ENCODE results near the gene CACNA2D4.

CACNA2D4 gene

GRCh38 chr12:1869145-1869544 is 49.3 kb downstream of the CACNA2D4 start:
- DNase-seq, result no peak

GRCh38 chr12:1865284-1865866 is 53.1 kb downstream of the CACNA2D4 start:
- peak; percentile 51 for DNase-seq

GRCh38 chr12:1864867-1865266 is 53.6 kb downstream of the CACNA2D4 start:
- peak; percentile 50 for DNase-seq

- DNase-seq, result peak; percentile 53
These were observed 54.0 kb downstream of the CACNA2D4 start for GRCh38 chr12:1864456-1864855.

- DNase-seq, result peak; percentile 43
These were observed 54.6 kb downstream of the CACNA2D4 start for GRCh38 chr12:1863823-1864222.

GRCh38 chr12:1862973-1863372 is 55.5 kb downstream of the CACNA2D4 start:
- no peak for DNase-seq

- peak; percentile 95 for DNase-seq
These were observed 58.8 kb downstream of the CACNA2D4 start for GRCh38 chr12:1859643-1860042.

GRCh38 chr12:1858456-1858855 is 60.0 kb downstream of the CACNA2D4 start:
- peak; percentile 40 for DNase-seq

- peak; percentile 14 for DNase-seq
These were observed 60.6 kb downstream of the CACNA2D4 start for GRCh38 chr12:1857821-1858220.

- no peak for DNase-seq
These were observed 61.4 kb downstream of the CACNA2D4 start for GRCh38 chr12:1857086-1857485.

GRCh38 chr12:1855241-1855640 is 63.2 kb downstream of the CACNA2D4 start:
- peak; percentile 45 for DNase-seq

GRCh38 chr12:1853716-1854115 is 64.7 kb downstream of the CACNA2D4 start:
- peak; percentile 48 for DNase-seq

GRCh38 chr12:1852076-1852475 is 66.4 kb downstream of the CACNA2D4 start:
- DNase-seq, result peak; percentile 8

GRCh38 chr12:1851151-1851701 is 67.2 kb downstream of the CACNA2D4 start:
- peak; percentile 5 for DNase-seq

GRCh38 chr12:1848745-1849144 is 69.7 kb downstream of the CACNA2D4 start:
- no peak for DNase-seq

GRCh38 chr12:1848146-1848545 is 70.3 kb downstream of the CACNA2D4 start:
- peak; percentile 40 for DNase-seq

GRCh38 chr12:1847411-1847810 is 71.0 kb downstream of the CACNA2D4 start:
- peak; percentile 38 for DNase-seq

GRCh38 chr12:1846421-1847405 is 71.7 kb downstream of the CACNA2D4 start:
- peak; percentile 49 for DNase-seq

- no peak for DNase-seq
These were observed 72.6 kb downstream of the CACNA2D4 start for GRCh38 chr12:1845886-1846285.

GRCh38 chr12:1845427-1845826 is 73.0 kb downstream of the CACNA2D4 start:
- peak; percentile 46 for DNase-seq

- DNase-seq, result peak; percentile 43
These were observed 73.6 kb downstream of the CACNA2D4 start for GRCh38 chr12:1844661-1845409.

GRCh38 chr12:1844223-1844622 is 74.2 kb downstream of the CACNA2D4 start:
- DNase-seq, result peak; percentile 49

GRCh38 chr12:1843641-1844005 is 74.8 kb downstream of the CACNA2D4 start:
- no peak for DNase-seq

All from islet precursor cell (in vitro differentiated cells).